Activated CD8-positive, alpha-beta memory T cell treated with anti-CD3 and anti-CD28 coated beads for 1 hour (primary cell): ENCODE results near the gene KAT6B.

Experiments used
- DNase-seq, 2 donors: peaks; one replicate each; pipeline ENCODE4 v3.0.0-alpha.2; 2020; ENCODE audit warnings: low read depth in 1 of 2; ENCODE audit errors: extremely low read depth in 1 of 2

The KAT6B gene

GRCh38 chr10:74977913-74978847, 151.8 kb downstream of the KAT6B start:
- no peak for DNase-seq

- DNase-seq = no peak
These were observed 155.6 kb downstream of the KAT6B start for GRCh38 chr10:74981831-74982633.

GRCh38 chr10:74982634-74982982, 156.2 kb downstream of the KAT6B start:
- no peak for DNase-seq

GRCh38 chr10:74983383-74983782, 157.0 kb downstream of the KAT6B start:
- DNase-seq = no peak

GRCh38 chr10:74987339-74988053, 161.1 kb downstream of the KAT6B start:
- DNase-seq = no peak

- no peak for DNase-seq
These were observed 161.8 kb downstream of the KAT6B start for GRCh38 chr10:74988054-74988775.

- no peak for DNase-seq
These were observed 162.6 kb downstream of the KAT6B start for GRCh38 chr10:74988832-74989561.

- DNase-seq = no peak
These were observed 165.0 kb downstream of the KAT6B start for GRCh38 chr10:74991435-74991834.

GRCh38 chr10:74992068-74992467, 165.7 kb downstream of the KAT6B start:
- no peak for DNase-seq

- no peak for DNase-seq
These were observed 167.2 kb downstream of the KAT6B start for GRCh38 chr10:74993649-74994048.

GRCh38 chr10:74994854-74995253, 168.5 kb downstream of the KAT6B start:
- no peak for DNase-seq

GRCh38 chr10:74995806-74996205, 169.4 kb downstream of the KAT6B start:
- no peak for DNase-seq

- no peak for DNase-seq
These were observed 170.8 kb downstream of the KAT6B start for GRCh38 chr10:74997163-74997562.

GRCh38 chr10:75000748-75001321, 174.4 kb downstream of the KAT6B start:
- DNase-seq = no peak

GRCh38 chr10:75001715-75002350, 175.4 kb downstream of the KAT6B start:
- DNase-seq = no peak

- DNase-seq = no peak
These were observed 175.9 kb downstream of the KAT6B start for GRCh38 chr10:75002351-75002725.

GRCh38 chr10:75002967-75003594, 176.7 kb downstream of the KAT6B start:
- DNase-seq = no peak

GRCh38 chr10:75003891-75004290, 177.5 kb downstream of the KAT6B start:
- DNase-seq = no peak

GRCh38 chr10:75007646-75008045, 181.2 kb downstream of the KAT6B start:
- DNase-seq = no peak
